GM19452 (cell line): ENCODE results near the gene TRMT10B.
"Not testable (repeated sequence)": the region's sequence is repeated elsewhere in the genome, so short reads cannot be mapped to it uniquely, and the experiment has no call there.

Experiments used
- ATAC-seq: cut with Tn5 transposase; IDR thresholded peaks from one replicate; pipeline ENCODE4 v1.9.1; 2021; ENCODE audit not compliant: unreplicated experiment

Gene TRMT10B

DNA sequence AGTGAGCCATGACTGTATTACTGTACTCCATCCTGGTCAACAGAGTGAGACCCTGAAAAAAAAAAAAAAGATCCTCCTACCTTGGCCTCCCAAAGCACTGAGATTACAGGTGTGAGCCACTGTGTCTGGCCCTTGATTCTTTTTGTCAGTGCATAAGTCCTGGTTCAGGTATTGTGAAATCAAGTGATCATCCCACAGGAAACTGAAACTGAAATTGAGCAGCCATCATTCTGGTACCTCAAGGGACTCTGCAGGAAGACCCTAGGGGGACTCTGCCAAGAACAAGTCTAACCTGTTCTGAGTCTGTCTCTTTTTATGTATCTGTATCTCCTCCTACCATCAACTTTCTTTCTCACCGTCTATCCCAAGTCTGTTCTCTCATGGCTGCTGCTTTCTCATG lies 45.1 kb downstream of the TRMT10B start:
- ATAC-seq: no peak

DNA sequence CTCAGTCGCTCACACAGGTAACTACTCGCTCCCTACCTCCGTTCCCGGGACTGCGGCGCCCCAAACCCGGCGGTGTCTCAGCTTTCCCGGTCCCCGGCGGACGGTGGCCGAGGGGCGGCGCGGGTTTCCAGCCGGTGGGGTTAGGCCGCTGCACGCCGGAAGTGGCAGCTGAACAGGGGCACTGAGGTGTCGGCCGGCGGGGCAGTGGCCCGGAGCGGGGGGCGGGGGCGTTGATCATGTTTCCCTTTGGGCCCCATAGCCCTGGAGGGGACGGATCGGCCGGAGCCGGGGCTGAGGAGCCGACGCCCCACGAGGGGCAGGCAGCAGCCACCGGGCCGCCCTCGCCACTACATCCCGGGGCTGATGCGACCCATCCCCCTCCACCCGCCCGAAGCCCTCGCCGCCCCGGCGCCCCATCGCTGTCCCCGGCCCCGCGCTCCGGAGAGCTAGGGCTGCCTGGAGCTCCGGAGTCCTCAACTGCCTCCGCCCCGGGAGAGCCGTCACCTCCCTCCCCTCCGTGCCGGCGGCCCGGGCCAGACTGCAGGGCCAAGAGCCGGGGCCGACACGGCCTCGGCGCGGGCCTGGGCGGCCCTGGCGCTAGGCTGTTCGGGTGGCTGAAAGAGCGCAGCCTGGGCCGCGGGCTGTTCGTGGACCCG lies 47.2 kb downstream of the TRMT10B start, which contains the start of gene DCAF10:
Gene DCAF10, plus strand, starts transcription at position 167 of the 656 bp plus-strand sequence. Its CDS starts 70 bp downstream, at position 237.
- peak; percentile 71 for ATAC-seq

GRCh38 chr9:37801287-37801850 lies 47.8 kb downstream of the TRMT10B start:
- ATAC-seq: peak; percentile 40

- no peak for ATAC-seq
Observed at GRCh38 chr9:37801959-37802711, 48.5 kb downstream of the TRMT10B start.

- no peak for ATAC-seq
Observed at GRCh38 chr9:37806271-37806670, 52.7 kb downstream of the TRMT10B start.

GRCh38 chr9:37809676-37810075 lies 56.1 kb downstream of the TRMT10B start:
- not testable (repeated sequence) for ATAC-seq

DNA sequence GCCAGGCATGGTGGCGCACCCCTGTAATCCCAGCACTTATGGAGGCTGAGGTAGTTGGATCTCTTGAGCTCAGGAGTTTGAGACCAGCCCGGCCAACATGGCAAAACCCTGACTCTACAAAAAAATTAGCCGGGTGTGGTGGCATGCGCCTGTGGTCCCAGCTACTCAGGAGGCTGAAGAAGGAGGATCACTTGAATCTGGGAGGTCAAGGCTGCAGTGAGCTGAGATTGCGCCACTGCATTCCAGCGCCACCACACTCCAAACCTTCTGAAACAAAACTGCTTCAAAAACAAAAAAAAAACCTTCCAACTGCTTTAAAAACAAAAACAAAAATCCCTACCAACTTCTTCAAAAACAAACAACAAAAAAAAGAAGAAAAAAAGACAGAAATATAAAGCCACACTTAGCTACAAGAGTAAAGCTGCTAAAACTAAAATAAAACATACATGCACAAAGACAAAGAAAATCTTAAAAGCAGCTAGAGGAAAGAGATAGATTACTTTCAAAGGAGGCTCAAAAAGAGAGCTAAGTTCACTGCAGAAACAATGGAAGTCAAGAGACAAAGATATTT lies 58.4 kb downstream of the TRMT10B start:
- no peak for ATAC-seq

DNA sequence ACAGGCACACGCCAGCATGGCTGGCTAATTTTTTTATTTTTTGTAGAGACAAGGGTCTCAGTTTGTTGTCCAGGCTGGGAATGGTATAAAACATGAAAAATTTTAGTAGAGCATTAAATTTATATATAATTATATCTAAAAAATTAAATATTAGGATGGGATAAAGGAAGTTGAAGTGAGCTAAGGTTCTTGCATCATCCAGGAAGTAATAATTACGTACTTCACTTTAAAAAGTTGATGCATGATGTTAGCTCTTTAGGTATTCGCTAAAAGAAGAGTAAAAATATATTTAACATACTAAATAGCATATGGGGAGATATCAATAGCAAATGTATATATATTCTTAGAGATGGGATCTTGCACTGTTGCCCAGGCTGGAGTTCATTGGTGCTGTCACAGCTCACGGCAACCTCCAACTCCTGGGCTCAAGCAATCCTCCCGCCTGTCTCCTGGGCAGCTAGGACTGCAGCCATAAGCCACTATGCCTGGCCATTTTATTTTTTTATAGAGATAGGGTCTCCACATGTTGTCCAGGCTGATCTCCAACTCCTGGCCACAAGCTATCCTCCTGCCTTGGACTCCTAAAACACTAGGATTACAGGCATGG lies 59.3 kb downstream of the TRMT10B start:
- no peak for ATAC-seq

DNA sequence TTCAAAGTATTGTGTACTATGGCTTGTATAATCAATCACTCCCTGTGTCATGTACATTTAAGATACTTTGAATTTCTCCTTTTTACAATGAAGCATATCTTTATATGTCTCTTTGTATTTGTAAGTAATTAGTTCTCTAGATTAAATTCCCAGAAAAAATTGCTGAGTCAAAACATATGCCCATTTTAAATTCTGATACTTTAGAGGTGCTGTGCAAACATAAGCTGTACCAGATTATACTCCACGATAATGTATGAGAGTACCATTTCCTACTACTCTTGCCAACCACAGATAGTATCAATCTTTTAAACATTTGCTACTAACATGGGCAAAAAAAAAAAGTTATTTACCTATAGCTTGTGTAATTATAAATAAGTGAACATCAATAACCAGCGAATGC lies 65.2 kb downstream of the TRMT10B start:
- ATAC-seq: no peak

DNA sequence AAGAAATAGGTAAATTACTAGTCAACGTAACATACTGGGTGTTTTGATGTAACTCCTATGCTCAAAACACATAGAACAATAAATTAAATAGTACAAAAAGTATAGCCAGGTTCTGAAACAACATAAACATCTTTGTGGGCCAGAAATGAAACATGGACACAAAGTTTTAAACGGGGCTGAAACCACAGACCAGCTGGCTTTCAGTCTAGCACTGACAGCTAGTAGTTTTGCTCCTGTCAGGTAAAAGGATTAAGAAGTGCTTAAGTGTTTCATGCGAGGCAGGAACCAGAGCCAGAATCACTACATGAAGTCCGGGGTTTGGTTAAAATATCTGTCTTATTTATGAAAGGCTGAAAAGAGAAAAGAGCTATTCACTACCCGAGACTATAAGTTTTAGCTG lies 66.5 kb downstream of the TRMT10B start:
- no peak for ATAC-seq

DNA sequence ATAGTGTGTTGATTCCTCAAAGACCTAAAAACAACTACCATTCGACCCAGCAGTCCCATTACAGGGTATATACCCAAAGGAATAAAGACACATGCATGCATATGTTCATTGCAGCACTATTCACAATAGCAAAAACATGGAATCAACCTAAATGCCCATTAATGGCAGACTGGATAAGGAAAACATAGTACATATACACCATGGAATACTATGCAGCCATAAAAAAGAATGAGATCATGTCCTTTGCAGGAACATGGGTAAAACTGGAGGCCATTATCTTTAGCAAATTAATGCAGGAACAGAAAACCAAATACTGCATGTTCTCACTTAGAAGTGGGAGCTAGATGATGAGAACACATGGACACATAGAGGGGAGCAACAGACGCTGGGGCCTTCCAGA lies 71.6 kb downstream of the TRMT10B start:
- ATAC-seq: not testable (repeated sequence)

DNA sequence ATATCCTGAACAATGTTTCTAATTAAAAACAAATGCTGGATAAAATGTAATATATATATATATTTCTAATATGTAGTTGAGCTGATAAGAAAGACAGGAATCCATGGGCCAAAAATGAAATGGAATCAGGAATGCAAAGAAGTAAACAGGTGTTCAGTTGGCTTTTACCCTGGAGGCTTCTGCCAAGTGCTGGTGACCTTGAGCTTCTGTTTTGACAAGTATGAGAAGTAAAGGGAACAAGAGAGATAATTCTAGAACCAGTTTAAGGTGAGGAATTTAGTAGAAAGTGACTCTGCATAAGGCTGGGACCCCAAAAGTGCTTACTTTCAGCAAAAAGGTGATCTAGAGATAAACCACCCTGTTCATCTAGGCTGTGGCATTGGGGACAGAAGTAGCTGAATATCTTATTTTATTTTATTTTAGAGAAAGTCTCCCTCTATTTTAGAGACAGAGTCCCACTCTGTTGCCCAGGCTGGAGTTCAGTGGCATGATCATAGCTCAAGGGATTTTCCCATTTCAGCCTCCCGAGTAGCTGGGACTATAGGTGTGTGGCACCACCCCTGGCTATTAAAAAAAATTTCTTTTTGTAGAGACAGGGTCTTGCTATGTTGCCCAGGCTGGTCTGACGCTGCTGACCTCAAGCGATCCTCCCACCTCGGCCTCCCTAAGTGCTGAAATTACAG lies 74.0 kb downstream of the TRMT10B start:
- ATAC-seq: no peak
